Naive B cell (primary cell): ENCODE data around the gene ARHGAP28. TPM values are rescaled to one million over a fixed set of nuclear protein-coding genes. Genes with fewer than 3 reads are reported as not detected.

Experiments used
- ATAC-seq, 2 donors: fragments of 150-1000 bp; cut with Tn5 transposase; 2 replicates each; pipeline ENCODE4 v1.10.0; 2021; ENCODE audit warnings: low read depth in 2 of 2, mild to moderate bottlenecking in 2 of 2, moderate library complexity in 2 of 2
- DNase-seq: peaks from one replicate; pipeline ENCODE4 v3.0.0; 2022
- H3K27ac Mint-ChIP-seq, 6 donors: one replicate each; pipeline ENCODE4 v1.8.0; 2020 to 2022; ENCODE audit warnings: mild to moderate bottlenecking in 6 of 6, mixed read lengths in 6 of 6, moderate library complexity in 5 of 6, inconsistent platforms in 2 of 6
- H3K27me3 Mint-ChIP-seq, 3 donors: one replicate each; pipeline ENCODE4 v1.8.0; 2021 to 2022; ENCODE audit warnings: mixed read lengths in 3 of 3, mild to moderate bottlenecking in 1 of 3
- H3K36me3 Mint-ChIP-seq, 2 donors: one replicate each; pipeline ENCODE4 v1.8.0; 2020 to 2022; ENCODE audit warnings: mixed read lengths in 2 of 2, inconsistent platforms in 1 of 2, mild to moderate bottlenecking in 1 of 2
- H3K4me1 Mint-ChIP-seq, 3 donors: one replicate each; pipeline ENCODE4 v1.8.0; 2020 to 2022; ENCODE audit warnings: mixed read lengths in 3 of 3, inconsistent platforms in 1 of 3, mild to moderate bottlenecking in 1 of 3, moderate library complexity in 1 of 3
- H3K4me3 Mint-ChIP-seq, 8 donors: one replicate each; pipeline ENCODE4 v1.8.0; 2020 to 2022; ENCODE audit warnings: mild to moderate bottlenecking in 8 of 8, mixed read lengths in 8 of 8, moderate library complexity in 8 of 8, inconsistent platforms in 2 of 8
- H3K9me3 Mint-ChIP-seq, 7 donors: one replicate each; pipeline ENCODE4 v1.8.0; 2020 to 2022; ENCODE audit warnings: mixed read lengths in 7 of 7, mild to moderate bottlenecking in 5 of 7, inconsistent platforms in 2 of 7, moderate library complexity in 1 of 7
- polyA plus RNA-seq, 6 donors: library from polyadenylated mRNA; unstranded; fragments of 300-500 nt; fragmentation: Illumina TruSeq; gene quantifications; one replicate each; pipeline ENCODE4 v1.2.3, GENCODE V29; 2021; ENCODE audit warnings: low read depth in 6 of 6

ARHGAP28 gene
- polyA plus RNA-seq, 6 donors from 2014 or later: not detected

- H3K27me3 Mint-ChIP-seq: no peaks in the 10 kb centered on the region
- peaks cover 0 to 13% (median 1%) of the 10 kb centered on the region in 7 donors for H3K9me3 Mint-ChIP-seq
- no peak for ATAC-seq
- no peaks in the 10 kb centered on the region for H3K36me3 Mint-ChIP-seq
- no peak for DNase-seq
- H3K4me3 Mint-ChIP-seq: no peak overlapping the region
- H3K27ac Mint-ChIP-seq: peak overlapping the region in 1 of 6 donors; percentile 73
- H3K4me1 Mint-ChIP-seq: no peaks in the 10 kb centered on the region
These were observed 219.0 kb downstream of the ARHGAP28 start for GRCh38 chr18:6948281-6949055.

GRCh38 chr18:6949800-6950586 is 220.5 kb downstream of the ARHGAP28 start:
- no peak for DNase-seq
- H3K27ac Mint-ChIP-seq: no peak overlapping the region
- no peaks in the 10 kb centered on the region for H3K36me3 Mint-ChIP-seq
- no peak overlapping the region for H3K4me3 Mint-ChIP-seq
- H3K4me1 Mint-ChIP-seq: no peaks in the 10 kb centered on the region
- no peaks in the 10 kb centered on the region for H3K27me3 Mint-ChIP-seq
- H3K9me3 Mint-ChIP-seq: peaks cover 0 to 18% (median 0%) of the 10 kb centered on the region in 7 donors
- no peak for ATAC-seq

GRCh38 chr18:6950641-6951040 is 221.1 kb downstream of the ARHGAP28 start:
- H3K27me3 Mint-ChIP-seq: no peaks in the 10 kb centered on the region
- no peak for DNase-seq
- H3K4me1 Mint-ChIP-seq: no peaks in the 10 kb centered on the region
- no peak for ATAC-seq
- H3K4me3 Mint-ChIP-seq: no peak overlapping the region
- no peak overlapping the region for H3K27ac Mint-ChIP-seq
- H3K9me3 Mint-ChIP-seq: peaks cover 0 to 15% (median 0%) of the 10 kb centered on the region in 7 donors
- H3K36me3 Mint-ChIP-seq: no peaks in the 10 kb centered on the region

- peak overlapping the region in 1 of 6 donors; percentile 36 for H3K27ac Mint-ChIP-seq
- no peak for ATAC-seq
- H3K9me3 Mint-ChIP-seq: peaks cover 0 to 15% (median 0%) of the 10 kb centered on the region in 7 donors
These were observed 222.0 kb downstream of the ARHGAP28 start for GRCh38 chr18:6951336-6952090.

GRCh38 chr18:6954501-6954900 is 225.0 kb downstream of the ARHGAP28 start:
- H3K4me3 Mint-ChIP-seq: peak overlapping the region in 2 of 8 donors; percentile 59 to 63
- no peaks in the 10 kb centered on the region for H3K4me1 Mint-ChIP-seq
- H3K9me3 Mint-ChIP-seq: peaks cover 0 to 15% (median 0%) of the 10 kb centered on the region in 7 donors
- ATAC-seq (no peak), DNase-seq (no peak)
- no peaks in the 10 kb centered on the region for H3K36me3 Mint-ChIP-seq
- H3K27ac Mint-ChIP-seq: no peak overlapping the region
- no peaks in the 10 kb centered on the region for H3K27me3 Mint-ChIP-seq

More at GRCh38 chr18:6951336-6952090, 222.0 kb downstream of the ARHGAP28 start:
- Mint-ChIP-seq H3K36me3 (no peaks in the 10 kb centered on the region), H3K27me3 (no peaks in the 10 kb centered on the region), H3K4me1 (no peaks in the 10 kb centered on the region), H3K4me3 (no peak overlapping the region)
- DNase-seq: no peak

- ATAC-seq (no peak), DNase-seq (no peak)
- no peak overlapping the region for H3K4me3 Mint-ChIP-seq
- no peaks in the 10 kb centered on the region for H3K4me1 Mint-ChIP-seq
- H3K27ac Mint-ChIP-seq: no peak overlapping the region
- no peaks in the 10 kb centered on the region for H3K27me3 Mint-ChIP-seq
- H3K9me3 Mint-ChIP-seq: peaks cover 1 to 18% (median 4%) of the 10 kb centered on the region in 7 donors
- H3K36me3 Mint-ChIP-seq: no peaks in the 10 kb centered on the region
These were observed 225.8 kb downstream of the ARHGAP28 start for GRCh38 chr18:6955304-6955703.

GRCh38 chr18:6956495-6956894 is 227.0 kb downstream of the ARHGAP28 start:
- no peak for DNase-seq

GRCh38 chr18:6956999-6957398 is 227.5 kb downstream of the ARHGAP28 start:
- DNase-seq (no peak), ATAC-seq (no peak)
- Mint-ChIP-seq H3K27ac (no peak overlapping the region), H3K27me3 (no peaks in the 10 kb centered on the region), H3K9me3 (peaks cover 1 to 11% (median 6%) of the 10 kb centered on the region in 7 donors), H3K4me1 (no peaks in the 10 kb centered on the region), H3K36me3 (no peaks in the 10 kb centered on the region), H3K4me3 (no peak overlapping the region)

More at GRCh38 chr18:6956495-6956894, 227.0 kb downstream of the ARHGAP28 start:
- no peak overlapping the region for H3K27ac Mint-ChIP-seq
- peaks cover 1 to 16% (median 6%) of the 10 kb centered on the region in 7 donors for H3K9me3 Mint-ChIP-seq
- no peaks in the 10 kb centered on the region for H3K4me1 Mint-ChIP-seq
- no peaks in the 10 kb centered on the region for H3K36me3 Mint-ChIP-seq
- no peak for ATAC-seq
- no peak overlapping the region for H3K4me3 Mint-ChIP-seq
- H3K27me3 Mint-ChIP-seq: no peaks in the 10 kb centered on the region

GRCh38 chr18:6959110-6959509 is 229.6 kb downstream of the ARHGAP28 start:
- no peaks in the 10 kb centered on the region for H3K4me1 Mint-ChIP-seq
- ATAC-seq: no peak

GRCh38 chr18:6960124-6960523 is 230.6 kb downstream of the ARHGAP28 start:
- DNase-seq: no peak
- no peaks in the 10 kb centered on the region for H3K27me3 Mint-ChIP-seq
- H3K4me3 Mint-ChIP-seq: no peak overlapping the region
- no peaks in the 10 kb centered on the region for H3K4me1 Mint-ChIP-seq
- peaks cover 1 to 10% (median 4%) of the 10 kb centered on the region in 7 donors for H3K9me3 Mint-ChIP-seq
- no peak for ATAC-seq
- H3K36me3 Mint-ChIP-seq: no peaks in the 10 kb centered on the region
- no peak overlapping the region for H3K27ac Mint-ChIP-seq

More at GRCh38 chr18:6959110-6959509, 229.6 kb downstream of the ARHGAP28 start:
- Mint-ChIP-seq H3K27me3 (no peaks in the 10 kb centered on the region), H3K27ac (no peak overlapping the region), H3K4me3 (no peak overlapping the region), H3K36me3 (no peaks in the 10 kb centered on the region), H3K9me3 (peaks cover 1 to 10% (median 6%) of the 10 kb centered on the region in 7 donors)
- DNase-seq: no peak

- Mint-ChIP-seq H3K4me3 (no peak overlapping the region), H3K27ac (no peak overlapping the region), H3K27me3 (no peaks in the 10 kb centered on the region), H3K36me3 (no peaks in the 10 kb centered on the region), H3K4me1 (no peaks in the 10 kb centered on the region), H3K9me3 (peaks cover 1 to 10% (median 4%) of the 10 kb centered on the region in 7 donors)
- ATAC-seq: no peak
- DNase-seq: no peak
These were observed 231.1 kb downstream of the ARHGAP28 start for GRCh38 chr18:6960656-6961055.

GRCh38 chr18:6961331-6961730 is 231.8 kb downstream of the ARHGAP28 start:
- DNase-seq (no peak), ATAC-seq (no peak)
- Mint-ChIP-seq H3K27ac (no peak overlapping the region), H3K4me1 (no peaks in the 10 kb centered on the region), H3K4me3 (no peak overlapping the region), H3K9me3 (peaks cover 1 to 10% (median 4%) of the 10 kb centered on the region in 7 donors), H3K36me3 (no peaks in the 10 kb centered on the region), H3K27me3 (no peaks in the 10 kb centered on the region)
